PC-3 (cell line): ENCODE measurements around the gene RAX. TPM values are rescaled to one million over a fixed set of nuclear protein-coding genes. Genes with fewer than 3 reads are reported as not detected.

Experiments used
- ATAC-seq: fragments of 200-7000 bp; cut with Tn5 transposase; 2 replicates; pipeline ENCODE4 v1.9.1; 2020; ENCODE audit warnings: mild to moderate bottlenecking, moderate library complexity
- BruUV-seq: library from RNA; stranded (reverse); fragments of 400-500 nt; replicated peaks from 2 replicates; lab custom pipeline; 2021; lab: Mats Ljungman, UMichigan
- CTCF ChIA-PET: fragments of 300-600 bp; sonication (Branson Sonifier 250); formaldehyde crosslinking; loops from one replicate; lab custom pipeline; 2022; ENCODE audit warnings: antibody characterized with exemption; lab: Charles Lee
- POLR2A ChIA-PET: fragments of 300-600 bp; sonication (Branson Sonifier 250); formaldehyde crosslinking; loops from one replicate; lab custom pipeline; 2022; ENCODE audit warnings: antibody characterized with exemption; ENCODE audit not compliant: unreplicated experiment; lab: Charles Lee
- DNase-seq: peaks from one replicate; pipeline ENCODE4 v3.0.0-alpha.2; 2015
- H2AFZ ChIP-seq: fragments of 300-600 bp; sonication (generic); 2 replicates; pipeline ENCODE4 v1.6.0; 2016; ENCODE audit warnings: antibody characterized with exemption, low read length
- H3F3A ChIP-seq: fragments of 300-600 bp; sonication (generic); one replicate; pipeline ENCODE4 v1.6.0; 2017; ENCODE audit warnings: antibody characterized with exemption, low read length, control low read depth, mild to moderate bottlenecking; ENCODE audit not compliant: unreplicated experiment
- H3K27ac ChIP-seq: fragments of 300-600 bp; sonication (generic); 2 replicates; pipeline ENCODE4 v1.5.1; 2016; ENCODE audit warnings: mild to moderate bottlenecking, low read length
- H3K27me3 ChIP-seq: fragments of 300-600 bp; sonication (generic); 2 replicates; pipeline ENCODE4 v1.6.1; 2016; ENCODE audit warnings: low read length, mixed read lengths
- H3K36me3 ChIP-seq: fragments of 300-600 bp; sonication (generic); 2 replicates; pipeline ENCODE4 v1.6.1; 2016; ENCODE audit warnings: low read depth, mixed run types, low read length, mixed read lengths
- H3K4me1 ChIP-seq: fragments of 300-600 bp; sonication (generic); 2 replicates; pipeline ENCODE4 v1.5.1; 2016; ENCODE audit warnings: low read length; ENCODE audit not compliant: insufficient read depth
- H3K4me2 ChIP-seq: fragments of 300-600 bp; sonication (generic); 2 replicates; pipeline ENCODE4 v1.6.0; 2016; ENCODE audit warnings: low read length
- H3K4me3 ChIP-seq: fragments of 300-600 bp; sonication (generic); 2 replicates; pipeline ENCODE4 v1.5.1; 2016; ENCODE audit warnings: mild to moderate bottlenecking, low read length, mixed read lengths
- H3K79me2 ChIP-seq: fragments of 300-600 bp; sonication (generic); 2 replicates; pipeline ENCODE4 v1.6.1; 2017; ENCODE audit warnings: low read length, mixed read lengths
- H3K9ac ChIP-seq: fragments of 300-600 bp; sonication (generic); 2 replicates; pipeline ENCODE4 v1.6.0; 2016; ENCODE audit warnings: mild to moderate bottlenecking, low read length
- H3K9me2 ChIP-seq: fragments of 300-600 bp; sonication (generic); replicated peaks from 2 replicates; pipeline ENCODE4 v1.6.1; 2016; ENCODE audit warnings: mixed run types, low read length, mixed read lengths
- H3K9me3 ChIP-seq: fragments of 300-600 bp; sonication (generic); 2 replicates; pipeline ENCODE4 v1.6.1; 2016; ENCODE audit warnings: low read length, mixed read lengths
- H4K20me1 ChIP-seq: fragments of 300-600 bp; sonication (generic); 2 replicates; pipeline ENCODE4 v1.6.1; 2016; ENCODE audit warnings: low read length, mixed read lengths
- CTCF ChIP-seq: fragments of 300-600 bp; sonication (generic); conservative IDR thresholded peaks from 2 replicates; pipeline ENCODE4 v1.5.1; 2017; ENCODE audit warnings: antibody characterized with exemption, low read depth, mild to moderate bottlenecking, low read length
- EZH2 ChIP-seq: fragments of 300-600 bp; sonication (generic); IDR thresholded peaks from one replicate; pipeline ENCODE4 v1.6.1; 2017; ENCODE audit warnings: antibody characterized with exemption, mild to moderate bottlenecking, low read length; ENCODE audit not compliant: unreplicated experiment
- EZH2phosphoT487 ChIP-seq: fragments of 300-600 bp; sonication (generic); IDR thresholded peaks from 2 replicates; pipeline ENCODE4 v1.6.1; 2018; ENCODE audit warnings: mild to moderate bottlenecking, antibody characterized with exemption, low read length, borderline replicate concordance
- intact Hi-C: fragments of 100-400 bp; cut with micrococcal nuclease; formaldehyde crosslinking; loops from 2 replicates; pipeline ENCODE4 v1.9.0; 2023
- total RNA-seq: library from RNA; depleted of rRNA; stranded (reverse); fragments of >200 nt; gene quantifications from 2 replicates; pipeline ENCODE4 v1.2.3, GENCODE V29; 2014

The RAX gene
- total RNA-seq, 1 experiment from 2014 or later, result not detected

DNA sequence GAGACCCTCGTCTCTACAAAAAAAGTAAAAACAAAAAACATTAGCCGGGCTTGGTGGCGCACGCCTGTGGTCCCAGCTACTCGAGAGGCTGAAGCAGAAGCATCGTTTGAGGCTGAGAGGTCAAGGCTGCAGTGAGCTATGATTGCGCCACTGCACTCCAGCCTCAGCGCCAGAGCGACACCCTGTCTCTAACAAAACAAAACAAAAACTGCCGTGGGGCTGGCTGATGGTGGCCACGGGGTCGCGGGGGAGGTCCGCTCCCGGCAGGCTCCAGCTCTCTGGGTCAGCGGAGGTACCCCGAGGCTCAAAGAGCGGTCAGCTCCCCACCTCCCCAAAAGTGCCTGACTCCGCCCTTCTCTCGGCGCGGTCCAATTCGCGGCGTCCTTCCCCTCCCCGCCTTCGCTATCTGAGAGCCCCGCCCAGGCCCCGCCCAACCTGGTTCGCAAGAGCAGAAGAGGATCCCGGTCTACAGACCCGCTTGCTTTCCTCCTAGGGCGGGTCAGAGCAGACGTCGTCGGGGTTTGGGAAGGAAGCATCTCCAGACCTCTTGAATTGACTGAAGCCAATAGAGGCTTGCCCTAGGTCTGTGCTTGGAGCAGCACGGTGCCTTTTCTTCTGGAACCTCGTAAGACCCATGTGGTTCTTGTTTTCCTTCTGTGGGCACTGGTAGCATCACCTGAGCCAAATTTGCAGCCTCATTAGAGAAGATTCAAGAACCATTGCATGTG, 7.8 kb downstream of the RAX start:
- Histone ChIP-seq H3F3A (no peaks in the 10 kb centered on the region), H3K4me2 (no peak overlapping the region), H2AFZ (no peak overlapping the region), H3K9me2 (no peaks in the 10 kb centered on the region), H3K4me1 (peaks cover 9% of the 10 kb centered on the region), H3K79me2 (no peaks in the 10 kb centered on the region), H3K9me3 (no peaks in the 10 kb centered on the region), H3K9ac (no peak overlapping the region), H3K27me3 (peaks cover 59% of the 10 kb centered on the region), H3K4me3 (no peak overlapping the region), H3K36me3 (no peaks in the 10 kb centered on the region), H4K20me1 (no peaks in the 10 kb centered on the region), H3K27ac (no peak overlapping the region)
- TF ChIP-seq EZH2, result no peak
- TF ChIP-seq CTCF, result no peak
- TF ChIP-seq EZH2phosphoT487, result no peak
- ChIA-PET CTCF (no interaction called here), POLR2A (no interaction called here)
- intact Hi-C loops, result loop anchor here (5.0 kb wide), 1 partner anchor 137 kb away; no protein-coding TSS in a partner anchor
- DNase-seq (no peak), ATAC-seq (no peak)
- BruUV-seq, result no TSS peak

DNA sequence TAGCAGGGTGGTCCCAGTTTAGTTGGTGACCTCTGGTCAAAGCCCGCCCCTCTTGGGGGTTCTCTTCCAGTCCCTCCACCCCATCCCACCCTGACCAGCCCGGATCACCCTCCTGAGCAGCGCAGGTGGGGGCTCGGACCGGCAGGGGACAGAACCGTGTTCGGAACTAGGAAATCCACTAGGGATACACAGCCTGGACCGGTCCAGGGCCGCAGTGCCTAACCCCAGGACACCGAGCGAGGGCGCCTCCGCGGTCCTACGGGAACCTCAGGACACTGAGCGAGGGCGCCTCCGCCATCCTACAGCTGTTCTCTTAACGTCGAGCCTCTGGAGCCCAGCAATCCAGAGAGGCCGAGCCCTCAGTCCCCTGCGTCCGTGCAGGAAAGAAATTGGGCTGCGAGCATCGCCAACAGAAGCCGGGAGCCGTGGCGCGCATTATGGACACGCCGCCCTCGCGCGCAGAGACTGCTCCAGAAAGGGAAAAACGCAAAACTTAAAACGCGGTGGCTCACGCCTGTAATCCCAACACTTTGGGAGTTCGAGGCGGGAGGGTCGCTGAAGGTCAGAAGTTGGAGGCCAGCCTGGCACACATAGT, 8.5 kb downstream of the RAX start:
- ATAC-seq (no peak), DNase-seq (no peak)
- H3K9ac ChIP-seq, result no peak overlapping the region
- no peaks in the 10 kb centered on the region for H3K36me3 ChIP-seq
- no peaks in the 10 kb centered on the region for H3K9me3 ChIP-seq
- TF ChIP-seq CTCF (no peak), EZH2phosphoT487 (no peak), EZH2 (no peak)
- ChIA-PET CTCF (no interaction called here), POLR2A (no interaction called here)
- H3F3A ChIP-seq, result no peaks in the 10 kb centered on the region
- H3K27ac ChIP-seq, result no peak overlapping the region
- BruUV-seq, result no TSS peak
- no peak overlapping the region for H2AFZ ChIP-seq
- H3K9me2 ChIP-seq, result no peaks in the 10 kb centered on the region
- no peak overlapping the region for H3K4me2 ChIP-seq
- peaks cover 54% of the 10 kb centered on the region for H3K27me3 ChIP-seq
- intact Hi-C loops, result loop anchor here (5.0 kb wide), 1 partner anchor 138 kb away; no protein-coding TSS in a partner anchor
- no peaks in the 10 kb centered on the region for H4K20me1 ChIP-seq
- peaks cover 9% of the 10 kb centered on the region for H3K4me1 ChIP-seq
- no peak overlapping the region for H3K4me3 ChIP-seq
- H3K79me2 ChIP-seq, result no peaks in the 10 kb centered on the region

GRCh38 chr18:59264121-59264571, 9.1 kb downstream of the RAX start:
- CTCF ChIA-PET, result no interaction called here
- TF ChIP-seq EZH2phosphoT487 (no peak), EZH2 (no peak), CTCF (no peak)
- peaks cover 48% of the 10 kb centered on the region for H3K27me3 ChIP-seq

More at GRCh38 chr18:59264121-59264571, 9.1 kb downstream of the RAX start:
- no TSS peak for BruUV-seq
- Histone ChIP-seq H3K4me2 (no peak overlapping the region), H3K4me1 (peaks cover 9% of the 10 kb centered on the region), H3K27ac (no peak overlapping the region), H2AFZ (no peak overlapping the region), H3F3A (no peaks in the 10 kb centered on the region), H3K79me2 (no peaks in the 10 kb centered on the region), H3K4me3 (no peak overlapping the region), H3K9ac (no peak overlapping the region), H3K9me3 (no peaks in the 10 kb centered on the region), H3K36me3 (no peaks in the 10 kb centered on the region), H3K9me2 (no peaks in the 10 kb centered on the region), H4K20me1 (no peaks in the 10 kb centered on the region)
- ATAC-seq, result peak; percentile 50
- POLR2A ChIA-PET, result no interaction called here
- intact Hi-C loops, result no loop called here
- no peak for DNase-seq
